Superior temporal gyrus (tissue), 1 donor: Measurements from ENCODE around the gene RAPH1.
A peak's percentile ranks its signal among the peaks of the same experiment; 100 is the strongest.

ENCODE experiments used
- DNase-seq: peaks from one replicate; pipeline ENCODE4 v3.0.0-alpha.2; 2016; ENCODE audit errors: extremely low spot score

RAPH1 gene

GRCh38 chr2:203361922-203362321, 173.2 kb downstream of the RAPH1 start:
- peak; percentile 47 for DNase-seq

GRCh38 chr2:203361495-203361894, 173.6 kb downstream of the RAPH1 start:
- peak; percentile 27 for DNase-seq

GRCh38 chr2:203360833-203361430, 174.2 kb downstream of the RAPH1 start:
- DNase-seq = peak; percentile 9

- DNase-seq = no peak
These were observed 175.7 kb downstream of the RAPH1 start for GRCh38 chr2:203359450-203359849.

DNA sequence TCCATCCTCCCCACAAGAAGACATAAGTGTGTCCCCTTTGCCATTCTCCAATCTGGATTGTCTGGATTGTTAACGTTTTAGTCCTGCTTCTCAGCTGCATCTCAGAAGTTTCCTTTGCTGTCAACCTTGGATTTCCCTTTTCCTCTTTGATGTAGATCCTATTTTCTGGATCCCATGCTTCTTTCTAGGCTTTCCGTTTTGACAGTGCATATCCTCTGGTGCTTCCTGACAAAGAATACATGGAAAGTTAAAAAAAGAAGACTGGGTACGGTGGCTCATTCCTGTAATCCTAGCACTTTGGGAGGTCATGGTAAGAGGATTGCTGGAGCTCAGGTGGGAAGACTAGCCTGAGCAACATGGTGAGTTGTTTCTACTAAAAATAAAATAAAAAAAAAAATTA, 180.1 kb downstream of the RAPH1 start:
- DNase-seq = no peak

- DNase-seq = no peak
These were observed 182.4 kb downstream of the RAPH1 start for GRCh38 chr2:203352604-203353255.

DNA sequence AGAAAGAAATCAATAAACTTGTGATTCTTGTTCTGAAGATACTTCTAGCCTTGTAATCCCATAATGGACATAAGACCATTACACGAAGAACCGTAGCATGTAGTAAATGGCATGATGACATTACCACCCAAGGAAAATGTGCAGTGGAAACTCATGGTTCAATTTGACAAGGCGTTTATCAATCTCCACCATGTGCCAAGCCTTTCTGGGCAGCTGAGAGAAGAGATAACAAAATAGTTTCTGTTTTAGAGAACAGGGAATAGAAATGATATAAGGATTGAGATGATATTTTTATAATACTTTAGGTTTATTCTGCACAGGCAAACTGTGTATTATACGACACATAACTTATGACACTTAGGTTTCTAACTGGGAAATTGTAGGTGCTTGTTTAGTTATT, 187.7 kb downstream of the RAPH1 start:
- DNase-seq = no peak

DNA sequence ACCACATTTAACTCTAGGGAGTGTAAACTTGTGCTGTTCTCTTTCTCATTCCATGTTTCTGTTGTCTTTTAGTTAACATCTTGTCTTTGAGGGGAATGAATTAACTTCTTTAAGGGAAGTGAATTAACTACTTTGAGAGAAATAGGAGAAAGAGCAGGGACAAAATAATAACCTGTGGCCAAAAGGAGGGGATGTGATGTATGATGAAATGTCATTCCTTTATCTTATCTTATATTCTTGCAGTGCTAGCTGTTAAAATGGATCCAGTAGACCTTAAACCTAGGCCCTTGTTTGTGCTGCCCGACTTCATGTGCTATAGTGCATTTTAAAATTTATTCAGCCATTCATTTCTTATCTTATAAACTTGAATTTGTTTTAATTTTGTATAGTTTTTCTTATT, 188.5 kb downstream of the RAPH1 start:
- no peak for DNase-seq

GRCh38 chr2:203344667-203345066, 190.4 kb downstream of the RAPH1 start:
- no peak for DNase-seq
